HEK293T (cell line): ENCODE data around the gene MTMR3.

Experiments used
- CTCF ChIA-PET: fragments of 350-600 bp; formaldehyde crosslinking; extraction: SDS; loops from one replicate; lab custom pipeline; 2021; ENCODE audit warnings: antibody characterized with exemption, inconsistent platforms; lab: Yijun Ruan, JAX
- POLR2A ChIA-PET: fragments of 350-600 bp; formaldehyde crosslinking; extraction: SDS; loops from one replicate; lab custom pipeline; 2020; ENCODE audit warnings: antibody characterized with exemption, inconsistent platforms; lab: Yijun Ruan, JAX
- DNase-seq: peaks from one replicate; pipeline ENCODE4 v3.0.0; 2012; ENCODE audit warnings: mixed read lengths; ENCODE audit errors: extremely low spot score
- ARNT ChIP-seq: fragments of 450-650 bp; IDR thresholded peaks from 2 replicates; pipeline ENCODE4 v1.6.1; 2017; ENCODE audit warnings: mild to moderate bottlenecking
- BHLHE40 ChIP-seq: fragments of 450-650 bp; IDR thresholded peaks from 2 replicates; pipeline ENCODE4 v1.6.1; 2016; ENCODE audit warnings: mild to moderate bottlenecking, moderate library complexity, borderline replicate concordance
- CTBP1 ChIP-seq: fragments of 450-650 bp; IDR thresholded peaks from 2 replicates; pipeline ENCODE4 v1.6.1; 2016; ENCODE audit warnings: borderline replicate concordance
- ELF4 ChIP-seq: fragments of 450-650 bp; IDR thresholded peaks from 2 replicates; pipeline ENCODE4 v1.6.1; 2017; ENCODE audit warnings: antibody characterized with exemption
- FOXA1 ChIP-seq: fragments of 450-650 bp; IDR thresholded peaks from 2 replicates; pipeline ENCODE4 v1.6.1; 2016; ENCODE audit warnings: mild to moderate bottlenecking
- FOXK2 ChIP-seq: fragments of 450-650 bp; IDR thresholded peaks from 2 replicates; pipeline ENCODE4 v1.6.1; 2016; ENCODE audit warnings: mild to moderate bottlenecking
- FOXM1 ChIP-seq: fragments of 450-650 bp; IDR thresholded peaks from 2 replicates; pipeline ENCODE4 v1.6.1; 2017; ENCODE audit warnings: mild to moderate bottlenecking, borderline replicate concordance
- HDGF ChIP-seq: fragments of 450-650 bp; IDR thresholded peaks from 2 replicates; pipeline ENCODE4 v1.6.1; 2017; ENCODE audit warnings: antibody characterized with exemption, borderline replicate concordance
- L3MBTL2 ChIP-seq: fragments of 450-650 bp; conservative IDR thresholded peaks from 2 replicates; pipeline ENCODE4 v1.6.1; 2016; ENCODE audit warnings: mild to moderate bottlenecking
- LEF1 ChIP-seq: fragments of 450-650 bp; IDR thresholded peaks from 2 replicates; pipeline ENCODE4 v1.6.1; 2017; ENCODE audit warnings: mild to moderate bottlenecking, borderline replicate concordance
- NFRKB ChIP-seq: fragments of 450-650 bp; IDR thresholded peaks from 2 replicates; pipeline ENCODE4 v1.6.1; 2016; ENCODE audit warnings: mild to moderate bottlenecking, moderate library complexity
- PKNOX1 ChIP-seq: fragments of 450-650 bp; IDR thresholded peaks from 2 replicates; pipeline ENCODE4 v1.6.1; 2016
- SP1 ChIP-seq: fragments of 450-650 bp; IDR thresholded peaks from 2 replicates; pipeline ENCODE4 v1.6.1; 2017
- SUZ12 ChIP-seq: fragments of 450-650 bp; IDR thresholded peaks from 2 replicates; pipeline ENCODE4 v1.6.1; 2016; ENCODE audit warnings: mild to moderate bottlenecking
- TARDBP ChIP-seq: fragments of 450-650 bp; IDR thresholded peaks from 2 replicates; pipeline ENCODE4 v1.6.1; 2016
- ZNF384 ChIP-seq: fragments of 450-650 bp; IDR thresholded peaks from 2 replicates; pipeline ENCODE4 v1.6.1; 2016

Gene MTMR3

GRCh38 chr22:29997516-29997915 lies 114.5 kb downstream of the MTMR3 start:
- POLR2A ChIA-PET = interaction anchor here (1.4 kb wide), 1 partner anchor 10 kb away, joined by 3 read pairs; no protein-coding TSS in a partner anchor
- no peak for TF ChIP-seq PKNOX1
- no peak for TF ChIP-seq ZNF384
- TF ChIP-seq ARNT = no peak
- no peak for TF ChIP-seq ELF4
- TF ChIP-seq BHLHE40 = no peak
- TF ChIP-seq FOXA1 = no peak
- TF ChIP-seq NFRKB = no peak
- no peak for TF ChIP-seq L3MBTL2
- TF ChIP-seq SUZ12 = no peak
- no peak for TF ChIP-seq SP1
- no peak for TF ChIP-seq HDGF
- TF ChIP-seq FOXM1 = no peak
- TF ChIP-seq FOXK2 = no peak
- TF ChIP-seq LEF1 = no peak
- TF ChIP-seq TARDBP = no peak
- TF ChIP-seq CTBP1 = no peak
- CTCF ChIA-PET = interaction anchor here (2.3 kb wide), 1 partner anchor 8 kb away, joined by 11 read pairs; no protein-coding TSS in a partner anchor
- no peak for DNase-seq

GRCh38 chr22:29998627-29999384 lies 115.8 kb downstream of the MTMR3 start:
- ChIA-PET CTCF (interaction anchor here (0.5 kb wide), 1 partner anchor 309 kb away, joined by 3 read pairs; no protein-coding TSS in a partner anchor), POLR2A (no interaction called here)
- DNase-seq = no peak
- TF ChIP-seq PKNOX1 (no peak), CTBP1 (no peak), FOXK2 (no peak), ZNF384 (no peak), LEF1 (no peak), HDGF (no peak), FOXA1 (no peak), NFRKB (no peak)

GRCh38 chr22:30000566-30000965 lies 117.6 kb downstream of the MTMR3 start:
- TF ChIP-seq LEF1 (no peak), ELF4 (no peak), FOXA1 (no peak), SUZ12 (no peak), PKNOX1 (no peak), BHLHE40 (no peak), L3MBTL2 (no peak), CTBP1 (no peak), ARNT (no peak), ZNF384 (no peak), HDGF (no peak), FOXM1 (no peak), SP1 (no peak), TARDBP (no peak), FOXK2 (no peak), NFRKB (no peak)
- ChIA-PET POLR2A (interaction anchor here (1.2 kb wide), 1 partner anchor 117 kb away, joined by 5 read pairs; no protein-coding TSS in a partner anchor), CTCF (interaction anchor here (0.8 kb wide), 1 partner anchor 34 kb away, joined by 6 read pairs; no protein-coding TSS in a partner anchor)
- no peak for DNase-seq

GRCh38 chr22:30001459-30001858 lies 118.5 kb downstream of the MTMR3 start:
- TF ChIP-seq PKNOX1 = no peak
- no peak for TF ChIP-seq SUZ12
- no peak for TF ChIP-seq FOXK2
- ChIA-PET POLR2A (no interaction called here), CTCF (interaction anchor here (0.5 to 1.4 kb wide), 2 partner anchors 284 to 311 kb away, joined by 3 to 5 read pairs; no protein-coding TSS in a partner anchor)
- no peak for DNase-seq

GRCh38 chr22:30002861-30003486 lies 120.0 kb downstream of the MTMR3 start:
- DNase-seq = no peak
- no peak for TF ChIP-seq ARNT
- no peak for TF ChIP-seq LEF1
- ChIA-PET POLR2A (no interaction called here), CTCF (interaction anchor here (1.6 kb wide), 1 partner anchor 373 kb away, joined by 6 read pairs; no protein-coding TSS in a partner anchor)

GRCh38 chr22:30004101-30004500 lies 121.1 kb downstream of the MTMR3 start:
- no peak for TF ChIP-seq FOXA1
- no peak for TF ChIP-seq SP1
- TF ChIP-seq TARDBP = no peak
- no peak for TF ChIP-seq FOXK2
- TF ChIP-seq ELF4 = no peak
- no peak for DNase-seq
- ChIA-PET POLR2A (no interaction called here), CTCF (interaction anchor here (0.7 to 2.0 kb wide), 9 partner anchors 8 to 374 kb away, joined by 3 to 11 read pairs (median 3); partner anchors contain the start of gene ASCC2)
